GM03348 (cell line): Measurements from ENCODE around the gene TEPSIN.

Experiments
- DNase-seq: peaks from one replicate; pipeline ENCODE4 v3.0.0; 2012; ENCODE audit warnings: low spot score

TEPSIN gene

DNA sequence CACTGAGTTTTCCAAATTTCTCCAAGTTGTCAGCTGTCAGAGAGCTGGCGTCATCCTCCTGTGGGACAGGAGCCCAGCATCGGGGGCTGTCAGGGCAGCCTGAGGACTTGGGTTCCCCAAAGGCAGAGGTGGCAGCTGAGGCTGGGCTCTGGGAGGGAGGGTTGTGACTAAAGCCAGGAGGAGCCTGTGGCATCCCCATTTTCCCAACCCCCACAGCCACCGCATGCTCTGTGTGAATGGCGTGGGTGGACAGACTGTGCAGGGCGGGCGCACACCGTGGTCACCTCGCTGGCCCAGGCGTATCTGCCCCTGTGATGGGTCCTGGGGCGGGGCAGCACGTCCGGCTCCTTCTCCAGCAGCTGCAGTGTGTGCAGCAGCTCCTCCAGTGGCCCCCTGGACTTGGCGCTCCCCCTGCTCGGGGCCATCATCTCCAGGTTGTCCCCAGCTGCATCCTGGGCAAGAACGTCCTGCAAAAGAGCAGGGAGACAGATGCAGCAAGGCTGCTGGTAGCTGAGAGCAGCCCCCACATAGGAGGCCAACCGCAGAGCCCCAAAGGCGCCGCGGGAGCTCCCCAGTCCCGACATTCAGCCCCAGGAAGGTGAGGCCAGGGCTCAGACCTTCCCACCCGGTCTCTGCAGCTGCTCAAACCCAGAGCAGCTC lies 40.9 kb downstream of the TEPSIN start:
- DNase-seq, result no peak

DNA sequence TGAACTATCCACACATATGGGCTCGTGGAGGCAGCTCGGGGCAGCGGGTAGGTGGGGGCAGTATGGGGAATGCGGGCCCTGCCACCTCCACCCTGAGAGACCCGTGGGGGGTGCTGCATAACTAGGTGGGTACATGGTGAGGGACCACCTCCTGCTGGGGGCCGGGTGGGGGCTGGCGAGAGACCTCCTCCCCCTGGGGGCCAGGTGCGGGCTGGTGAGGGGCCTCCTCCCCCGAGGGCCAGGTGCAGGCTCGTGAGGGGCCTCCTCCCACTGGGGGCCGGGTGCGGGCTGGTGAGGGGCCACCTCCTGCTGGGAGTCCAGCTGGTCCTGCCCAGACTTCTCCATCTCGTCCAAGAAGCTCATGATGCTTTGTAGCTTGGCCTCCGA lies 41.5 kb downstream of the TEPSIN start:
- no peak for DNase-seq

DNA sequence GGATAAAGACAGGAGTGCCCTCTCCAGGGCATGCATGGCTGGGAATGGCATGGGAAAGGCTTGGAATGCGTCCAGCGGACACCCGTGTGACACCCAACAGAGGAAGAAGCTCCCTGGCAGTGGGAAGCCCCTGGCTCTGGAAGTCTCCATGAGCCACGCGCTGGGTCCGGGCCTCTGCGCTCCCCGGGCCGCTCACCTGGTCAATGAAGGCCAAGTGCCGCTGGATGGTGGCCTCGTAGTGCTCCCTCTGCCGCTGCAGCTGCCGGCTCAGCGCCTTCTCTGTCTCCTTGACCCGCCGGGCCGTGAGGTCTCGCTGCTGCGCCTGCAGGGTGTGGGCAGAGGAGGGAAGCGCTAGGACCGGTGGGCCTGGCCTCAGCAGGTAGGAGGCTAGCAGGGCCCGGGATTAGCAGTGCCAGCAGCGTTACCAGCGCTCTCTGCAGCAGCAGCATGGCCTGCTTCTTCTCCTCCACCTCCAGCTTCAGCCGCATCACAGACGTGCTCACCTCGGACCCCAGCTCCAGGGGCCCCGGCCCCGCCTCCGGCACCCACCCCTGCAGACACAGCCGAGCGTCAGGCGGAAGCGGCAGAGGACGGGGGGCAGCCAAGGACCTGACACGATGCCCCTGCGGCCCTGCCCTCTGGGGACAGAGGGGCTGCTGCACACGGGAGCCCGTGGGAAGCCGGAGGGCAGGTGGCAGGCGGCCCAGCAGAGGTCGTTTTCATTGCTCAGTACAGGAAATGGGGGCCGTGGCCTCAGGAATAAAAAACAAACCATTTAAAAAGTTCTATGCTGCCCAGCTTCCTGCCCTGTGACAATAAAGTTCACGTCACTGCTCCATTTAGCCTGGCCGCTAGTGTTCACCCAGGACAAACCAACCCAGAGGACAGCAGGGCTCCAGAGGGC lies 42.1 kb downstream of the TEPSIN start:
- DNase-seq, result no peak

DNA sequence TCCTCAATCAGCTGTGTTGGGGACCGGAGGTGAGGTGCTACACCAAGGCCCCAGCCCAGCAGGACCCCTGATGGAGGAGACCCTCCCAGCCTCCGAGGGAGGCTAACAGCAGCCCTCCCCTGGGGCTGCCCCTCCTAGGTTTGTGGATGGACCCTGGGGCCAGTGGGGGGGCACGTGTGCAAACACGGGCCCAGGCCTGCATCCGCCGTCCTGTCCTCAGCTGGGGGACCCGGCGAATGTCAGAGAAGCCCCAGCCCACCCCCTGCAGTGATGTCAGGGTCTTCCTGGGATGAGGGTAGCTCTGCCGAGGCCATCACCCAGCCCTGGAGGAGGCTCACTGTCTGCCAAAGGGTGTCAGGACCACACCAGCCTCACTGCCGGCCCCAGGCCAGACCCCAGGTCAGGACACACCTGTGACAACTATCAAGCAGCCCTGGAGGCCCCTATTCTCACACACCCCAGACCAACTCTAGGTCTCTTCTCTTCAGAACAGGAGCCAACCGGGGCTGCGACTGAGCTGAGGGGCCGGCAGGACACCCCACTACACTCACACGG lies 42.8 kb downstream of the TEPSIN start:
- DNase-seq, result no peak

DNA sequence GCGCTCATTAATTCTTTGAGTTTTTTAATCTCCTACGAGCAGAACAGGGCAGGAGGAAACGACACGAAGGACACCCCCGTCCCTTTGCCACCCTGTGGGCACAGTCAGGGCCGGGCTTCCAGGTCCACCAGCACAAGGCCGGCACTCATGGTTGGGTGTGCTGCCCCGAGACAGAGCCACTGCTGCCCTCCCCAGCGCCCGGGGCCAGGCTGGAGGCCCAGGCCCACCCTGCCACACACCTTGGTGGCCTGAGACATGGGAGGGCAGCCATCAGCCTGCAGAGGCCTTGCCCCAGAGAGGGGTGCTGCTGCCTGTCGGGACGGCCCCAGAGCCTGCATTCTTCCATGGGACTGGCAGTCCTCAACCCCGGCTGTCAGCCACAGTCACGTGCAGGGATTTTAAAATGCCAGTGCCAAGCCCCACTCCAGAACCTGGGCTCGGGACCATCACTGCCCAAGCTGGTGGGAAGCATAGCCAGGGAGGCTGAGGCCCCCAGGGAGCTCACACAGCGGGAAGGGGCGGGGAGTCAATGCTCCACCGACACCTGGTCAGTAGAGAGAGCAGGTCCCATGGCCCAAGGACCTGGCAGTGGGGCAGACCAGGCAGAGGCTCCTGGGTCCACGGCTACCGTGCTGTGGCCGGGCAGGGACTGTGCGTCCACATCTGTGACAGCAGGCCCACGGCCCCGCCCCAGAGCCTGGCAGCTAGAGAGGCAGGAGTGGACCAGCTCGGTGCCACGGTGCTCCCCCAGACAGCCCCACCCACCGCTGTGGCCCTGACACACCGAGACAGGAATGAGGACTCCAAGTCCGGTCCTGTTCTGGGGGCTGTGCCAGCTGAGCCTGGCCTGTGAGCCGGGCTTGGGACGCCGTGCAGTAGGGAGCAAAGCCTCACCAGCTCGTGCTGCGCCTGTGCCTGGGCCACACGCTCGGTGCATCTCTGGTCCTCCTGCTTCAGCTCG lies 43.6 kb downstream of the TEPSIN start:
- no peak for DNase-seq

DNA sequence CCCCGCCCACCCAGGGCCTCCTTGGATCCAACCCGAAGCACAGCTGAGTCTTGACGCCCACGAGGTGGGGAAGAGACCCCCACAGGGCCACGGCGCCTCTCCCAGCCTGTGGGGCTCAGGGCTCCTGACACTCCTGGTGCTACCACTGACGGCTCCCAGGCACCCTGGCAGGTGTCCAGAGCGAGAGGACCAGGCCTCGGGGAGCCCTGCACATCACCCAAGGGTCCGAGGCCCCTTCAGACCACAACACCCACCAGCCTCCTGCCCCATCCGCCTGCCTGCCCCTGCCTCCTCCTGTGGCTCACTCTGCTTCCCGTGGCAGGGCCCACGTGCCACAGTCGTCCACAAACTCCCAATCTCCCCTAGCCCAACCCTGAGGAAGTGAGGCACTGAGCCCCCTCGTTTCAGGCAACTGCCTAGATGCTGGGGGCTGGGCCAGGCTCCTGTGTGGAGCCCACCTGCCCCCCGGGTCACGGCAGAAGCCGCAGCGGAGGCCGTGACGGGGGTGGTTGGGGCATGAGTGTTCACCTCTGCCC lies 44.6 kb downstream of the TEPSIN start:
- DNase-seq, result no peak

DNA sequence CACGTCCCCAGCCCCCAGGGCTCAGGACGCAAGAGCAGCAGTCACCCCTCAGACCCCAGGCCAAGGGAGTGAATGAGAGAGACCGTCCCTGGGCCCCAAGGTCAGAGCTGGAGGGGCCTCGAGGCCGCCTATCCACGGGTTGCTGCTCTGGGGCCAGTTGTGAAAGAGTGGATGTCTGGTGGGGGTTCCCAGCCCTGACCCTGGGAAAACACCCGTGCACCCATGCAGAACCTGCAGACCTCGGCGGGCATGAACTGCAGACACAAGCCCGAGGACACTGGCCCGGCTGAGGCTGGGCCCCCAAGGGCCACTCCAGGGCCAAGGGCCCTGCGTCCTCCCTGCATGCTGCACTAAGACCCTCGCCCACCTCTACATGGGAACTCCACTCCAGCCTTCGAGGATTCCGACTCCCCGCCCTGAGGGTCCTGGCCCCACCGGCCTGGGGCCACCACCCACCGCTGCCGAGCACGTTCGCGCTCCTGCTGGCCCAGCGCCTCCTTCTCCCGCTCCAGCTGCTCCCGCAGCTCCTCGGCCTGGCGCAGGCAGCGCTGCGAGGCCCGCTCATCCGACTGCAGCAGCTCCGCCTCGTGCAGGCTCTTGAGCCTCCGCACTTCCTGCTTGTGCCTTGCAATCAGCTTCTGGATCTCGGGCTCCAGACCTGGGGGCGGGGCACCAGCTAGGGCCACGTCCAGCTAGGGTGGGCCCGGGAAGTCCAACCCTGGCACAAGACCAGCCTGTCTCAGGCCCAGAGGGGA lies 45.2 kb downstream of the TEPSIN start:
- DNase-seq, result no peak

DNA sequence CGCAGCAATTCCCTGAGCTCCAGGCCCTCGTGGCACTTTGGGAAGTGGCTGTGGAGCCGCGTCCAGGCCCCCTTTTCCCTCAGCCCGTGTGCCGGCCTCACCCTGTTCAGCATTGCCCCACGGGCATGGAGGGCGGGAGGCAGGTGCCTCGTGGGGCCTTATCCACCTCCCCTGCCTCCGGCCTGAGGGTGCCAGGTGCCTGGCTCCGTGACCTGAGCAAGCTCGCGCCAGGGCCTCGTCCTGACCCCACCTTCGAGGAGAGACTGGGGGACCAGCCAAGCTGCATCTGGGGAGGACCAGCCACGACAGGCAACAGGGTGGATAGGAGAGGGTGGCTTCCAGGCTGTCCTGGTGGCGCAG lies 45.8 kb downstream of the TEPSIN start:
- DNase-seq, result no peak

DNA sequence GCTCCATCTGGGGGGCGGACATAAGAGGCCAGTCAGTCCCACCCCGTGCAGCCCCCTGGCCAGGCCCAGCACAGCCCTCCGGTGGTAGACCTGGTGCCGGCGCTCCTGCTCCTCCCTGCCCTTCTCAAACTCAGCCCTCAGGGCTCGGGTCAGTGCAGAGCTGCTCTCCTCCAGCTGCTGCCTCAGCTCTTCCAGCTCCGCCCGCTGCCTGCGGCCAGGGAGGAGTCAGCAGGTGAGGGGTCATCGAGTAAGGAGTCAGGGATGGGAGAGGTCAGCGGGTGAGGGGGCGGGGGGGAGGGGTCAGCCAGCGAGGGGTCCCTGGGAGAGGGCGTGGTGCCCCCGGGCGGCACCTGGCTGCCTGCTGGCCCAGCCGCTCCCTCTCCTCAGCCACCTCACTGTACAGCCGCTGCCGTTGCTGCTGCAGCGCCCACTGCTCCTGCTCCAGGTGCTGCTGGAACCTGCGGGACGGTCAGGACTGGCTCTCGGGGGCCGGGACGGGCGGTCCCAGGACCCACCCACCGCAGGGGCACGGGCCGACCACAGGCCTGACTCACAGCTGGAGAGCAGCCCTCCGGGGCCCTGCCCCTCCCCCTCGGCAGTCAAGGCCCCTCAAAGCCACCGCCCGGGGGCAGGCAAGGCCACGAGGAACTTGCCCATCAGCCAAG lies 46.3 kb downstream of the TEPSIN start:
- no peak for DNase-seq

DNA sequence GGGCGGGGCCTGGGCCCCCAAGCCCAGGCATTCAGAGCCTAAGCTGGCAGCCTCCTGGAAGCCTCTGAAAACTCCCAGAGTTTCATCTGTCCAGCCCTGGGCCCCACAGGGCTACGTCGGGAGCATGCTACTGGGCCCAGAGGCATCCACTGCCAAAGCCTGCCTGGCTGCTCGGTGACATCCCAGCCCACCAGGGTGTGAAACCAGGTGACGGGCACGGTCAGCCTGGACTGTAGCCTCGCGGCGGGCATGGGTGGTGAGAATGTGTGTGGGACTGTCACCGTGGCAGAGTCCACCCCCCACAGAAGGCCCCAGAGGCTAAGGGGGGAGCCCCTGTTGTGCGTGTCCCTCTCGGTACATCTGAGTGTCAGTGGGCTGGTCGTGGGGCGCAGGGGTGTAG lies 47.2 kb downstream of the TEPSIN start:
- DNase-seq, result no peak

DNA sequence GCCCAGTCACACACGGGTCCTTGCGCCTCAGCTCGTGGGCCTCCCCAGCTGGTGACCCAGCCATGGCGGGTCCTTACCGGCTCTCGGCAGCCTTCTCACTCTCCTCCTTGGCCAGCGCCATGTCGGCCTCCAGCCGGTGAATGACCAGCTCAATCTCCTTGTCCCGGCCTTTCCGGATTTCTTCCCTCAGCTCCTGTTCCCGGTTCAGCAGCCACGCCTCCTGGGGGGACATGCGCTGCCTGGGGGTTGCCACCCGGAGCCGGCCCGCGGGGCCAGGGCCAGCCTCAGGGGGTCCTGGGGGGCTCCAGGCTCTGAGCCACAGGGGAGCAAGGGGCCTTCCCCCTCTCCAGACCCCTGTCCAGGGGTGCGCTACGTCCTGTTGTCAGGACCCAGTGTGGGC lies 47.7 kb downstream of the TEPSIN start:
- no peak for DNase-seq

DNA sequence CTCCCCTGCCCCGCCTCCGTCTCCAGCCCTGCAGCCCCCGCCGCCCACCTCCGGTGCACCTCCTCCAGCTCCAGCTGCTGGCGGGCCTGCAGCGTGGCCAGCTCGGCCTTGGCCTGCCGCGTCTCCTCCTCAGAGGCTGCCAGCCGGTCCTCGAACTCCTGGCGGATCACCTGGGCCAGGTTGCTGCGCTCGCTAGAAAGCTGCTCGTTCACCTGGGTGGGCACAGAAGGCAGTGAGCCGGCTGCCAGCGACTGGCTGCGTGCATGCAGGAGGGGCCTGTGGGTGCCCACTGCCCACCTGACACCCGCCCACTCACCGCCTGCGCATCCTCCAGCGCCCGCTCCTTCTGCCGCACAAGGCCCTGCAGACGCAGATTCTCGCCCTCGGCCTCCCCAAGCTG lies 48.3 kb downstream of the TEPSIN start:
- DNase-seq, result no peak

DNA sequence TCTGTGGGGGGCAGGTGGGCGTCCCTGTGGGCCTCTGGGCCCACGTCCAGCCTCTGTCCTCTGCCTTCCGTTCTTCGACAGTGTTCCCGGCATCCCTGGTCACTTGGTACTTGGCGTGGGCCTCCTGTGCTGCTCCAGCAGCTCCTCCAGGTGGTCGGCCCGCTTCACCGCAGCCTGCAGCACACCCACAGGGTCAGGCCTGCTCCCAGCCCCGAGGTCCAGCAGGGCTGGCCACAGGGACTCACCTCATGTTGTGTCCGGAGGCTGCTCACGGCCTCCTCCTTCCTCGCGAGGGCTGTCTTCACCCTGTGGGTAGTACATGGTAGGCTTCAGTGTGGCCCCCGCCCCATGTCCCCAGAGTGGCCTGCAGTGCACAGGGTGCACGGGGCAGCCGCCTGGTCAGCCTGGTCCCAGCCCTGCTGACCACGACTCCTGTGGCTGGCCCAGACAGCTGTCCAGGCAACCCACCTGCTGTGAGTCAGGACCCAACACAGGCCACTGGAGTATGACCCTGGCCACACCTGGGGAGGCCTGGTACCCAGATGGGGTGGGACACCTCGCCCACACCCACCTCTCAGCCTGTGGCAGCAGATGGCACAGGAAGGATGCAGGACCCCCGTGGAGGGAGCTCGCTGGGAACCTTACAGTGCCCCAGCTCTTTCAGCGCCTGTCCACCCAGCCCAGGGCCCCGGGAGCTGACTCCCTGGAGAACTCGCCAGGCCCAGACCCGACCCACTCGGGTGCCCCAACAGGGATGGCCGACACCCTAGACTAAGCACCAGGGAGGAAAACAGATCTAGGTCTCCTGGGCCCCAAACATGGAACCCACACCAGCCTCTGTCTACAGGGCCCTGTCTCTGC lies 49.0 kb downstream of the TEPSIN start:
- no peak for DNase-seq

DNA sequence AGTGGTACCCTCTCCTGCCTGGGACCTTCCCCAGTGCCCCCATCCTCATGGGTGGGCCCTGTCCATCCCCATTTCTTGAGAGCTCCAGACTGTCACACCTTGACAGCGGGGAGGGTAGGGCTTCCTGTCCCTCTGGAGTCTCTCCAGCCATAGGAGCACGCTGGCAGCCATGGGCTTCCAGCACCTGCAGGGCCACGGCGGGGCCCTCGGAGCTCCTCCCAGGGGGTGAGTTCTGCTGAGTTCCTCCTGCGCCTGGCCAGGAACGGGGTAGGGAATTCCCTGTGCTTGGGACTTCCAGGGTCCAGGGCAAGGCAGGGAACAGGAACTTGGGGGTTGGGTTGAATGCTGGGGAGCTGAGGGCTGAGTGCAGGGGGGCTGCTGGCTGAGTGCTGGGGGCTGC lies 49.8 kb downstream of the TEPSIN start:
- DNase-seq, result no peak

DNA sequence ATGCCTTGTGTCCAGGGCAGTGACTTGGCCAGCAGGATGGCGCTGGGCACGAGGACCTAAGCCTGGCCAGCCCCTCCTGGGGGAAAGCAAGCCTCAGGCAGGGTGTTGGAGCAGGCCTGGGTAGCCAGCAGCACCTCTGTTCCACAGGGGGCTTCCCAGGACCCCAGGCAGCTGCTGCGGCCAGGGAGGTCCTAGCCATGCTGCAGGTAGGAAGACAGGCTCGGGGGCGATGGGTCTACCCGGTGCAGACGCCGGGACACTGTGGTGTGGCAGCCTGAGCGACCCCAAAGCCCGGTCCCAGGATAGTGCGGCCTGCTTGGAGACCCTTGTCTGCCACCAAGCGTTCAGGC lies 50.4 kb downstream of the TEPSIN start:
- no peak for DNase-seq

DNA sequence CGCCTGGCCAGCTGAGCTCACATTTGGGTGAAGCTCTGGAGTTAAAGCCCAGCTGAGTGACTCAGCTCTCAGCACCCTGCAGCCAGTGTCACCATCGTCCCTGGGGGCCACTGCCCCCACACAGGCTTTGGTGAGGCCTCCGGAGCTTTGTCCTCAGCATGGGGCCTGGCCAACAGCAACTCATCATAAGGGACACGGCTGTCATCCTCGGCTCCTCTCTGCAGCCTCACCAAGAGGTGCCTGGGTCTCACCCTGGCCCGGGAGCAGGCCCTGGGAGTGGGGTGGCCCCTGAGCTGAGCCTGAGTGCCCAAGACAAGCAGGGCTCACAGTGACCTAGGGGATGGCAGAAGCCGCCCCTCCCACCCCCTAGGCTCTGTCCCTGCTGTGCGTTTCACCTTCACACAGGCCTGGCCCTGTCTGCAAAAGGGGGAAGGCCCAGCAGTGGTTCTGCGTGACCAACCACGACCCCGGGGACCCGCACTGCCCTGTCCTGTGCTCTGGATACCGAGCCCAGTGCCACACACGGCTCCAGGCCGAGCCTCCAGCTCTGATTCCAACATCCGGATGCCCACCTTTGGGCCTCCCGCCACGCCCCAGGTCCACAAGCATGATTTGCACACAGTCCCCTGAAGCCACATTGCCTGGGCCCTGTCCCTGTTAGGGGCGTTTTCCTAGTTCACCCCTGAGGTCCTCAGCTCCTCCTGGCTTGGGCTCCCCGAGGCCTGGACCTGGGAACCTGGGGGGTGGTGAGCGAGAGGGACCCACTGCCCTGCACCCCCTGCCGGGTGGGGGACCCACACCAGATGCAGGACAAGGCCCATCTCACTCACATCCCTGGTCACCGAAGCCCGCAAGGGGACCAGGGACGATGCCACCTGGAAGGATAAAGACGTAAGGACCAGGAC lies 51.0 kb downstream of the TEPSIN start:
- DNase-seq, result no peak

DNA sequence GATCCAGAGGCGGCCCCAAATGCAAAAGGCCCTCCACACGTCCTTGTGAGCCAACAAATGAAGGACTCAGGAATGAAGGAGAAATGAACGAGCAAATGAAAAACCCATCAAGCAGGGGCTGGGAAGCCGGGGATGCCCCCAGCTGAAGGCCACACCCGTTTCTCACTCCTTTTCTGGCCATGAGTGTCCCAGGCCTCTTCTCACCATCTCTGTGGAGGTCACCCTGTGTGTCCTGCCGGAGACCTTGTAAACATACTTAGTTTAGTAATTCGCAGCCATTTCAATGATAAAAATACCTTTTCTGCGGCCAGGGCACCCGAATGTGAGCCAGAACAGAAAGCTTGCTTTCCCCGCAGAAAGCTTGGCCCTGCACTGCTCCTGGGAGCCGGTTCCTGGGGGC lies 51.7 kb downstream of the TEPSIN start:
- no peak for DNase-seq

DNA sequence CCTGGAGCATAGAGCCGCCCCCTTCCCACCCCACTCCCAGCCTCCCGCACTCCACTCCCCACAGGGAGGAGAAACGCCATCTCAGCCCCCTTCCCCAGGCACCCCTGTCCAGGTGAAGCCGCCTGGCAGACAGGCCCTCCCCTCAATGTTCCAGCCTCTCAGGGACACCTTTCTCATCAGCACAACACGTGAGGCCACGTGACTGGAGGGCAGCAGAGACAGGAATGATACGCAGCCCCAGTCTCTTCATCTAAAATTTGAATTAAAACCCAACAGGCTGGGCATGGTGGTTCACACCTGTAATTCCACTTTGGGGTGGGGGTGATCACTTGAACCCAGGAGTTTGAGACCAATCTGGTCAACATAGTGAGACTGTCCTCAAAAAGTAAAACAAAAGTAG lies 52.7 kb downstream of the TEPSIN start:
- no peak for DNase-seq

DNA sequence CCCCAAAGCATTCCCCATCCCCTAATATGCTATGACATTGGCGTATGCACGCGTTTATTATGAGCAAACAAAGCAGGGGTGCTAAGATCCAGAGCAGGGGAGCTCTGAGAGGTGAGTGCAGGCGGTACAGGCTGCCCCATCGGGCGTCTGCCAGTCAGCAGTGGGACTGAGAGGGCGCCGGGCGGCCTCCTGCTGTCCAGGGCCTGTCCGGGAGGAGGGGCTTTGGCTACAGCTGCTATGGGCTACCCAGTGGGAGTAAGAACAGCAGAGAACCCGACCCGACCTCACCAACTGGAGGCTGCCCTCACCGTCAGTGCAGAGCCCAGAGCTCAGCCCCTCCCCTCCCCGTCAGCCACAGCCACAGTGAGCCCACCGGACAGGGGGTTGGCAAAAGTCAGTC lies 54.3 kb downstream of the TEPSIN start:
- DNase-seq, result no peak
